ENCODE results near the gene CPVL. TPM values are rescaled to one million over a fixed set of nuclear protein-coding genes. Genes with fewer than 3 reads are reported as not detected.

Gene CPVL
- total RNA-seq, 6 experiments from 2014 or later: 6.2 to 23.4 (median 8.8) TPM

GRCh38 chr7:29177963-29178600 lies 31.7 kb upstream of the CPVL start:
- Histone ChIP-seq H3K27ac (peak overlapping the region in 1 of 3 donors; percentile 25), H3K4me3 (no peak overlapping the region)

GRCh38 chr7:29173458-29173857 lies 27.1 kb upstream of the CPVL start:
- ATAC-seq: no peak
- DNase-seq: no peak
- Histone ChIP-seq H3K4me1 (no peaks in the 10 kb centered on the region), H3K27ac (no peak overlapping the region), H3K9me3 (no peaks in the 10 kb centered on the region), H3K27me3 (no peaks in the 10 kb centered on the region), H3K36me3 (no peaks in the 10 kb centered on the region), H3K4me3 (no peak overlapping the region)
- intact Hi-C loops (cut with DNase I): no loop called here
- WGBS (ENCODE audit: insufficient coverage, low coverage, low lambda C conversion rate, missing lambda C conversion rate): no CpG with 5 or more reads among the region's 3 CpGs
- TF ChIP-seq CTCF (IDR thresholded peaks at IDR 0.05): no peak
- TF ChIP-seq POLR2A (IDR thresholded peaks at IDR 0.05): no peak

More at GRCh38 chr7:29177963-29178600, 31.7 kb upstream of the CPVL start:
- WGBS (ENCODE audit: insufficient coverage, low coverage, low lambda C conversion rate, missing lambda C conversion rate): 50% methylated on average over 9 of the region's 9 CpGs
- intact Hi-C loops (cut with DNase I): no loop called here
- no peak for TF ChIP-seq POLR2A (IDR thresholded peaks at IDR 0.05)
- no peak for TF ChIP-seq CTCF (IDR thresholded peaks at IDR 0.05)
- H3K27me3 ChIP-seq: no peaks in the 10 kb centered on the region
- peak; percentile 82 to 98 (median 96) for ATAC-seq
- H3K9me3 ChIP-seq: no peaks in the 10 kb centered on the region
- H3K4me1 ChIP-seq: no peaks in the 10 kb centered on the region
- no peaks in the 10 kb centered on the region for H3K36me3 ChIP-seq
- DNase-seq: peak; percentile 55 to 69 (median 62)

GRCh38 chr7:29170781-29171180 lies 24.4 kb upstream of the CPVL start:
- DNase-seq: no peak
- WGBS (ENCODE audit: insufficient coverage, low coverage, low lambda C conversion rate, missing lambda C conversion rate): 79% methylated on average over 7 of the region's 7 CpGs
- Histone ChIP-seq H3K4me3 (no peak overlapping the region), H3K4me1 (no peaks in the 10 kb centered on the region), H3K27ac (no peak overlapping the region), H3K9me3 (no peaks in the 10 kb centered on the region), H3K36me3 (no peaks in the 10 kb centered on the region), H3K27me3 (no peaks in the 10 kb centered on the region)
- no peak for ATAC-seq
- intact Hi-C loops (cut with DNase I): no loop called here
- TF ChIP-seq CTCF (IDR thresholded peaks at IDR 0.05): no peak
- no peak for TF ChIP-seq POLR2A (IDR thresholded peaks at IDR 0.05)

GRCh38 chr7:29167721-29168120 lies 21.4 kb upstream of the CPVL start:
- ATAC-seq (no peak), DNase-seq (no peak)
- H3K36me3 ChIP-seq: no peaks in the 10 kb centered on the region
- WGBS (ENCODE audit: insufficient coverage, low coverage, low lambda C conversion rate, missing lambda C conversion rate): 100% methylated on average over 1 of the region's 1 CpG
- H3K27me3 ChIP-seq: no peaks in the 10 kb centered on the region
- no peak overlapping the region for H3K27ac ChIP-seq
- H3K4me3 ChIP-seq: no peak overlapping the region
- no peaks in the 10 kb centered on the region for H3K4me1 ChIP-seq
- TF ChIP-seq POLR2A (IDR thresholded peaks at IDR 0.05) (no peak), CTCF (IDR thresholded peaks at IDR 0.05) (no peak)
- H3K9me3 ChIP-seq: no peaks in the 10 kb centered on the region
- intact Hi-C loops (cut with DNase I): no loop called here
